Epidermal melanocyte (primary cell): ENCODE measurements around the gene ZAR1.
"Not testable (repeated sequence)": the region's sequence is repeated elsewhere in the genome, so short reads cannot be mapped to it uniquely, and the experiment has no call there.

Experiments used
- DNase-seq: peaks from one replicate; pipeline ENCODE4 v3.0.0; 2011; ENCODE audit warnings: low spot score; ENCODE audit not compliant: insufficient read length

ZAR1 gene

GRCh38 chr4:48490012-48490679 lies at the start of gene ZAR1:
ZAR1 (plus strand) TSS chr4:48490252; CDS start chr4:48490292, 40 bp downstream.
- no peak for DNase-seq

- not testable (repeated sequence) for DNase-seq
Observed at GRCh38 chr4:48440914-48441313, 49.1 kb upstream of the ZAR1 start.

- DNase-seq, result no peak
Observed at GRCh38 chr4:48445704-48446103, 44.3 kb upstream of the ZAR1 start.

GRCh38 chr4:48446642-48447041 lies 43.4 kb upstream of the ZAR1 start:
- DNase-seq, result no peak

GRCh38 chr4:48449151-48449550 lies 40.9 kb upstream of the ZAR1 start:
- no peak for DNase-seq

- DNase-seq, result no peak
Observed at GRCh38 chr4:48450740-48451139, 39.3 kb upstream of the ZAR1 start.

GRCh38 chr4:48451656-48452055 lies 38.4 kb upstream of the ZAR1 start:
- DNase-seq, result not testable (repeated sequence)

- DNase-seq, result no peak
Observed at GRCh38 chr4:48454591-48454990, 35.5 kb upstream of the ZAR1 start.

- no peak for DNase-seq
Observed at GRCh38 chr4:48461000-48461399, 29.1 kb upstream of the ZAR1 start.

- DNase-seq, result no peak
Observed at GRCh38 chr4:48462363-48462762, 27.7 kb upstream of the ZAR1 start.

- no peak for DNase-seq
Observed at GRCh38 chr4:48467442-48467841, 22.6 kb upstream of the ZAR1 start.

GRCh38 chr4:48467891-48468290 lies 22.2 kb upstream of the ZAR1 start:
- DNase-seq, result no peak

- DNase-seq, result no peak
Observed at GRCh38 chr4:48470137-48470536, 19.9 kb upstream of the ZAR1 start.

GRCh38 chr4:48470570-48470969 lies 19.5 kb upstream of the ZAR1 start:
- no peak for DNase-seq

- no peak for DNase-seq
Observed at GRCh38 chr4:48472794-48473193, 17.3 kb upstream of the ZAR1 start.

- DNase-seq, result no peak
Observed at GRCh38 chr4:48475770-48476169, 14.3 kb upstream of the ZAR1 start.

GRCh38 chr4:48478273-48478672 lies 11.8 kb upstream of the ZAR1 start:
- DNase-seq, result no peak

GRCh38 chr4:48481581-48481980 lies 8.5 kb upstream of the ZAR1 start:
- DNase-seq, result no peak

- no peak for DNase-seq
Observed at GRCh38 chr4:48483006-48483776, 6.9 kb upstream of the ZAR1 start, which contains the start of gene SLC10A4. SLC10A4 (plus strand) TSS chr4:48483343; CDS start chr4:48483562, 219 bp downstream.

GRCh38 chr4:48483777-48484493 lies 6.1 kb upstream of the ZAR1 start:
- DNase-seq, result no peak

GRCh38 chr4:48484494-48485168 lies 5.4 kb upstream of the ZAR1 start:
- no peak for DNase-seq

- no peak for DNase-seq
Observed at GRCh38 chr4:48489683-48490011, 405 bp upstream of the ZAR1 start.
